HG02678 (cell line): ENCODE results near the gene LDB2.

Experiments
- ATAC-seq: cut with Tn5 transposase; IDR thresholded peaks from one replicate; pipeline ENCODE4 v1.9.1; 2021; ENCODE audit warnings: mild to moderate bottlenecking, moderate library complexity; ENCODE audit not compliant: unreplicated experiment

The LDB2 gene

DNA sequence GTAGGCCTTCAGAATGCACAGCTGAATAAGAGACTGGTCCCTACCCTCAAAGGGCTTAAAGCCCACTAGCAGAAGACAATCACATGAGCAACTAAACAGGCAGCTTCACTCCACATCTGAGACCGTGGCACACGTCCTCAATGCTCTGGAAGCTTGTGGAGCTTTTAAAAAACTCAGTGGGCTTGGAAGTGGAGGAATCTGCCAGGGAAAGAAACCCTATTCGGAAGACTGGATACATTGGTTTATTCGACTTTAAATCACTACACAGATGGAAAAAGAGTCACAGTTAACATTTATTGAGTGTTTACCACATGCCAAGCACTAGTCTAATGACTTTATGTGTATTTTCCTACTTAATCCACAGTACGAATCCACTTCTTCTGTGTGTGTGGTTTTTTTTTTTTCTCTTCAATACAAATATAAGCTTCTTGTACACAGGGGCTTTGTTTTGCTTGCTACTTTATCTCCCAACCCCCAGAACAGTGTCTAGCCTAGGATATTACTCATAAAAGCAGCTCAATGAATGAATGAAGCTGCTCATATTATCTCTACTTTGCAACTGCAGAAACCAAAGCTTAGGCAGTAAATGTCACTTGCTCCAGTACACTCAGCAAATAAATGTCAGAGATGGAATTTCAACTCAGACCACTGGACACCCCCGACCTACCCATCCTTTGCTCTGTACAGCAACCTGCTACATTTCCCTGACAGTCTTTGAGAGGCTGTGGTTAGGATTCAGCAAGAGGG, 137.7 kb downstream of the LDB2 start:
- ATAC-seq, result no peak

DNA sequence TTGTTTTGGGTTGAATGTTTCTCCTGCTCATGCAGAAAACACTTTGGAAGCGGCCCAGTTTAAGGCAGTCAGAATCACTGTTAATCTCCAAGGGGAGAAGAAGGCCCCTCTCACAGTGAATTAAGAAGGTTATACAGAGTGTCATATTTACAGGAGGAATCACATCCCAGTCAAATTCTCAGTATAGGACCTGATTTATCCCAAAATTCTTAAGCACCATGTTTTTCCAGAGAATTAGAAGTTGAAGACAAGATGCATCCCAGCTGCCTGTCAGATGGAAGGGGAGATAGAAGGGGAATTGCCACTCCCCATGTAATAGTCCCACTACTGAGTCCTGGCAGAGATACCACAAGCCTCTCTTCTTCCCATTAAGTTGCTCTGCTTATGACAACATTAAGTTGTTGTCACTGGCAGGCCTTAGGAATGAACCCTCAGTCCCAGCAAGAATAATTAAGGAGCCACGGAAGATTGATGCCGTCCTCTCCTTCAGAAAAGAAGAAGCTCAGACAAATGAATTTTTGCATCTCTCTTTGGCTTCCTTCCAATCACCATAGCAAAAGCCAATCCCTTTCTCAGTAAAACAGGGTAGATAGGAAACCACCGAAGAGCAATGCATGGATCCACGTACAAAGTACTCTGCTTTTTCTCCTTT, 138.4 kb downstream of the LDB2 start:
- no peak for ATAC-seq

DNA sequence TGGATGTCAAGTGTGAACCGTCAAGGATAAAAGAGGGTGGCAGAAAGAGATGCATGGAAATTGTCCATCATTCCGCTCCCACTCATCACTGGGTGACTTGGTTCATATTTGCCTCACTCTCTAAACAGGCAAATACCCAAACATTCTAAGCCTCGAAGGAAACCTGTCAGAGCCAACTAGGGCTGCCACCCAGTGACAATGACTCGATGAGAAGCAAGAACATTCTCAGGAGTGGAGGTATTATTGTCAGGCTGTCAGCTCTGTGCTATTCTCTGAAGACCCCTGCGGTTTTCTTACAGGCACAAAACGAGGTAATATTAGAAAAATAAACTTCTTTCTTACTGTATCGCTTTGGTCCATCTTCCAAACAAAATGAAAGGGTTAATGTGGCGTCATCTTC, 139.6 kb downstream of the LDB2 start:
- no peak for ATAC-seq

DNA sequence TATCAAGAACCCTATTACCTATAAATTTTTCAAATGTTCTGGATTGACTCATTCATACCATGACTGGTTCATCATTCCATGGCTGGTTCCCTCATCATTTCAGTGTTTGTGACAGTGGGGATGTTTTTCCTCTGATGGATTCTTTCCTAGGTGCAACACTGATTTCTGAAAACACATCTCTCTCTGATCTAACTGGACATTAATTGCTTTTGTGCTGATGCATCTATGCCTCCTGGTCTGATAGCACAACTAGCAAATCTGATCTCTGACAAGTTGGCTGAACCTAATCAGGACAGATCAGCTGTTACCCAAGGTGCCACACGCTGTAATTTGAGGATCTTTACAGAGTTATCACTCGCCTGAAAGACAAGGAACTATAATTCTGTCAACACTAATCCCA, 140.2 kb downstream of the LDB2 start:
- ATAC-seq, result no peak

DNA sequence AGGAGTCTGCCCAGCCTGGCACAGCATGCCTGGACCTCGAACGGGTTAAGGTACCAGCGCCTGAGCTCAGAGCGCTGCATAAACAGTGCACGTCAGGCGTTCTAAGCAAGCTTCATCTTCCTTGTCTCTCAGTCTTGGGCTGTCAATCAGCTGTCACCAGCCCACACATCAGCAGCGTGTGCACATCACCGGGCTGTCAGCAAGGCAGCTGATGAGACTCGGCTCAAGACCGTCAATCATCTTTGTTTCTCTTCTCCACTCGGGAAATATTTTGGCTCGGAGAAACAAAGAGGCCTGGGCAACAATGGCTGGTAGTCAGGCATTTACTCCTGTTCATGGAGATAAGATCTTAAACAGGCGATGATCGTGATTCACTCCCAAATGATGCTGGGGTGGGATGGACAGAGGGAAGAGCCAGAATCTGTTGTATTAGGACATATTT, 141.3 kb downstream of the LDB2 start:
- ATAC-seq, result no peak

DNA sequence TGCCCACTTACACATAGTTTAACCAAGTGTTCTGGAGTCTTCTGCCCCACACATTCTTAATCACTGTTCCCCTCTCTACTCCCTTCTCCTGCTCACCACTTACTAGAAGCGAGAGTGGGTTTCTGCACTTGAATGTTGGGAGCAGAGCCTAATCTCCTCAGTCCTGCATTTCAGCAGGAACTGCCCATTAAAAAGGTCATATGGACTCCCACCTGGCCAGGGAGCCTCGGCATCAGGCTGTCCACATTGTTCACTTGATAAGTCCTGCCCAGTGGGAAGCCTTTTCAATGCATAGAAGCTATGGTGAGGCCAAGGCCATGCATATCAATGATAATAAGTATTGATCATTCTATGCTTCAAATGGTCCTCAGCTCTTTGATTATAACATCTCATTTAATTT, 144.3 kb downstream of the LDB2 start:
- no peak for ATAC-seq

DNA sequence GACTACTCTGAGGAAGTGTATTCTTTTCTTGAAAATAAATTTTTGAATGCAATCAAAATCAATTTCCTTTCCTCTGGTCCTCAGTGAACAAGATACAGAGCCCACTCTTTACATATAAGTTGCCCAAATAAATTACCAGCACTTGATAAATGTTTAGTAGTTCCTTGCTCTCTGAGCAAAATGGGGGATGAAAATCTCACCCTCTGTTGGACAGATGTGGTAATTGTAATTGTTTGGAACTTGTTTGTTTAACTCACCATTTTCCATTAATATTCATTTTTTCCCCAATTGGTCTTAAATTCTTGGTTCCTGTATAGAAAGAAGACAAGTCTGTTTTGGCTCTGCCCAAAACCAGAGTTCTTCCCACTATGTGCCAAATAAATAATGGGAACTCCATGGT, 146.3 kb downstream of the LDB2 start:
- ATAC-seq, result no peak

DNA sequence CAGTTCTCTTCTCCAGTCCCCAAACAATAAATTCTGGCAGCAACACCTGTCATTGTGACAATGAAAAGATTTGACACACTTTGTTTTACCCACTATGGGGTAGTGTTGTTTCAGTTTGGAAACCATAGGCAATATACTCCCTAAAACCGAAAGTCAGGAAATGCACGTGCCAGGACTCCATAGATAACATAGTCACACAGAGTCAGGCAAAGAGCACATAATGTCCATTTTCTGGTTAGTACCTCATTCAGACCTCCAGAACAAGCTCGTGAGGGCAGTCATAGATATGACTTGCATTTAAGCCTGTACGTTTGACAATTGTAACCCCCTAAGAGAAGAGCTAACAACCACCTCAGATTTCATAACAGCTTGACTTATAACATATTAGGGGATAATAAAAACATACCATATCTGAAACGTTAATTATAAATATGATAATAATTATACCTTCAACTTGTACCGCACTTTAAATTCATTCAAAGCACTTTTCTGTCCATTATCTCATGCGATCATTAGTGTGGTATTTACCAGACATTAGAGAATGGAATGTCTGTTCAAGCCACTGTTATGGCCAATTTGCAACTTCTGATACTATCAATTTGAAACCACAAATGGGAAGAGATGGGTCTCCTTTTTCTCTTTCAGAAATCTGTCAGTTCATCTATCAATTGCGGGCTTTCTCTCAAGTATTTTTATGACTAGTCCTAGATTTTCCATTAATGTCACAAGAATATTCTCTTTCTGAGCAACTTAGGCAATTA, 147.4 kb downstream of the LDB2 start:
- no peak for ATAC-seq

DNA sequence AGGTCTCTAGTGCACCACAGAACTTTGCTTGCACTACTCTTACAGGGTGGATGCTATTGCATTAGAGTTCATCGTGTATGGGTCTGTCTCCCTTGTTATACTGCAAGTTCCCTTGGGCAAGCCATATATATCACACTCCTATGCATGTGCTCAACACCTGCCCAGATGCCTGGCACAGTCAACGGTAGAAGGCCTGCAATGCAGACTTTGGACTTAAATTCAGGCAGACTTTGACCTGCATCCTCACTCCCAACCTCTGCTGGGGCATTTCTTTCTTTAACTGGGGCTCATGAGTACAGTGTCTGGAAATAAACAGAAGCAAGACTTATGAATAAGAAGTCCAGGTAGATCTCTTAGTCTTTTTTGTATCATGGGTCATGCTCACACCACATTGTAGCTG, 148.2 kb downstream of the LDB2 start:
- ATAC-seq, result no peak

DNA sequence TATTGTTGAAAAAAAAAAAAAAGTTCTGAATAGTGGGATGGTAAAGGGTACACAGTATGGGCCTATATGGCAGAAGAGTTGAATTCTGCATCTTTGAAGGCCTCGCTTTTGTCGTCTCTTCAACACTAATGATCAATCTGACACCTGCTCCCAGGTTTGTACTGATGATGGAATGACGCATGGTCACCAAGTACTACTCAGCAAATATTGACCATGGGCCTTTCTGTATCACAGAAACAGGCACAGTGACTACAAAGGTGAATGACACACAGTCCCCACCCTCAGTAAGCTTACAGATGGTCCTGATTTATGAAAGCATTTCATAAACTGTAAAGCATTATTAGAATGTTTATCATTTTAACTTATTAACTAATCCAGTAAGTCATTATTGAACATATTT, 152.6 kb downstream of the LDB2 start:
- ATAC-seq, result no peak

DNA sequence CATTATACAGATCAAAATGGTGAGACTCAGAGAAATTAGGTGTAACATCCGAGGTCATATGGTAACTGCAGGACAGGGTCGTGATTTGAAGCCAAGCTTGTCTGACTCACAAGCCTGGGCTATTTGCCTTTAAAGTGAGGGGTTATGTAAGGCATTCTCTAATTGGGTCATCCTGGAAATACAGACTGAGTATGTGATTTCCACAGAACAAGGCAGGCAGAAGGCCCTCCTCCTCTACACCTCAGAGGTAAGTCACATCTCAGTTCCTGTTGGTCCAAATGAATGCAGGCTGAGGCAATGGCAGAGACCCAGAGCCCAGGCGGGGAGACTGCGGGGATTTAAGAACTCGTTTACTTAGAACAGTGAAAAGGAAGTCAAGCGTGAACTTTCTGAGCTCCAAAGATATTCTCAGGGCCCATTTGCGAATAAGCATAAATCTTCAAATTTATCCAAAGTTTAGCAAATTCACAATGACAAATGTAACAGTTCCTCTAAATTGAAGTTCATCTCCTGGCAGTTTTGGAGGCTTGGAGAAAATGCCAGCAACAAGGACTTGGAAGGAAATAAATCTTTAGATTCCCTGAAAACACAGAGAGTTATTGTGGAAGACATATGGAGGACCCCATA, 153.3 kb downstream of the LDB2 start:
- no peak for ATAC-seq

DNA sequence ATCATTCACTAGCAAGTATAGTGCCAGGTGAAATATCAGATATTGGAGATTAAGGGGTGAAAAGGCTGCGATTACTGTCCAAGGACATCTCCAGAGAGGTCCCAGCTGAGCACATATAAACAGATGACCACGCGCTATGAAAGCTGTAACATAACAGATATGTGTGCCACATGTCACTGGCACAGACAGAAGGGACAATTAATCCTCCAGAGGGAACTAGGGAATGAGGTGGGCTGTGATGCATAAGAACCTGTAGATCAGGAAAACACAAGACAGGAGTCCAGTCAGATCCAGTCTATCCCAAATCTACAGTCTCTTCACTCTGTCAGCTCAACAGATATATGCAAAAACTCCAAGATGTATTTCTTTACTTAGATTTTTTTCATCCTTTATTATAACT, 157.2 kb downstream of the LDB2 start:
- no peak for ATAC-seq

DNA sequence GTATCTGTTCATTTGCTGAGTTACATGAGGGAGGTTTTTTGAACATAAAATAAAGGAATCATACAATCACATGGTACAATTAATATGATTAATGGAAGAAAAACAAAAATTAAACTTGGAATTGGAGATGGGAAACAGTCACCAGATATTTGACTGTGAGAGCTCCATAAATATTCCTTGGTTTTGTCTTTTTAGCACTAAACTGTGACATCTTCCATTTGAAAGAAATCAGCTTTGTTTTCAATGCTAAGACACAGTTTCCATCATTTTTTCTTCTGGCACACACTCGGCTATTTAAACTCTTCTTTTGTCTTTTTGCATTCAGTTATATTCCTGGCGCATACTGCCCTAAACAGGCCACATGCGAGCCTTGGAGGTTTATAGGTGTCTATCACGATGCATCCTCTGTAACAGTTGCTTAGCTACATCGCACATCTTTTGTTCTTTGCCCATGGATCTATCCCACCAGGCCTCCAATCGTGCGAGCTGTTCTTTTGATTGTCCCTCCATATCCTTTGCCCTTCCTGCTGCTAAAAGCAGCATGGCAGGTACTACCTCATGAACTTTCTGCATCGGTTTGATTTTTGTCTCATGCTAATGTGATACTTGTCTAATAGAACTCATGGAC, 158.3 kb downstream of the LDB2 start:
- no peak for ATAC-seq

DNA sequence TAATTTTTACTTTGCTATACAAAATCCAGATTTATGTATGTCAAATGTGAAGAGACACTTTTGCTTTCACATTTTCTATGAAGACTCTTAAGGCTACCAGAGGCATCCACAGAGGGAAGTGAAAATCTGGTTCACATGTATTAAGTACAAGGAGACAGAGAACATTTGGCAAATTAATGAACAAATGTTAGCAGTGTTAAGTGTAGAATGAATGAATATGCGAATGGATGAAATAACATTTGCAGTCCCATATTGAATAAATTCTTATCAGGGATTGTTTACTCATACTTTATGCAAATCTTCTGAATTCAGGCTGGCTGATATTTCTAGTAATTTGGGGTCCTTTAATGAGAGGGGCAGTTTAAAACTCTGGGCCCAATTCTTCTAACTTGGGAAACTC, 159.9 kb downstream of the LDB2 start:
- ATAC-seq, result no peak

DNA sequence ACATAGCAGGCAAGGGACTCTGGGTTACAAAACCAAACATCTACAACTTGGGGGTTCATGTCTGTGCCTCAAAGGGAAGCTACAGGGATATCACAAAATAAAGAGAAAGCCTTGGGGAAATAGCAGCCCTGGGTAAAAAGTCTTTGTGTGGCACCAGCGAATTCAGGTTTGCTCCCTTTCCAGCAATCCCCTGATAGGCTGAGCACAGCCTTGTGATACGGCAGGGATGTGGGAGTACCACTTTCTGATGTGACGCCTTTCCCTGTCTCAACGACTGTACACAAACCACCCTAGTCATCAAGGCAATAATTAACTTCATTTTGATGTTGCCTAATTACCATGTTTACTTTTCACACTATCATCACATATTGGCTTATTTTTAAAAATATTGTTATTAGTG, 164.9 kb downstream of the LDB2 start:
- ATAC-seq, result no peak

DNA sequence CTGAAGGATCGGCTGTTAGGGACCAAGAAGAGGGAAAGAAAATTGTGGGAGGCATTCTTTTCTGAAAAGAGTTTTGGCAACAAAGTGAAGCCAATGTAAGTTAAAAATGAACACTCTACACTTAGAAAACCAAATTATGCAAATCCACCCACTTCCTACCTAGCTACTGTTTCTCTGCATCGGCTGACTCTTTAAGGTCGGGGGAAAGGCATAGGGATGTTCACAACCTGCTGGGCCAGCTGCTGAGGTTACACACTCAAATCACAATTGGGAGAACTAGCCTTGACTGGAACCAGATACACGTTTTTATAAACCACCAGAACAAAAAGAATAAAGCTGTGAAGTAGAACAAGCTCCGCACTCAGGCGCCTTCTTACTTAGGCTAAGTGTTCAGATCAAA, 165.7 kb downstream of the LDB2 start:
- ATAC-seq, result no peak

DNA sequence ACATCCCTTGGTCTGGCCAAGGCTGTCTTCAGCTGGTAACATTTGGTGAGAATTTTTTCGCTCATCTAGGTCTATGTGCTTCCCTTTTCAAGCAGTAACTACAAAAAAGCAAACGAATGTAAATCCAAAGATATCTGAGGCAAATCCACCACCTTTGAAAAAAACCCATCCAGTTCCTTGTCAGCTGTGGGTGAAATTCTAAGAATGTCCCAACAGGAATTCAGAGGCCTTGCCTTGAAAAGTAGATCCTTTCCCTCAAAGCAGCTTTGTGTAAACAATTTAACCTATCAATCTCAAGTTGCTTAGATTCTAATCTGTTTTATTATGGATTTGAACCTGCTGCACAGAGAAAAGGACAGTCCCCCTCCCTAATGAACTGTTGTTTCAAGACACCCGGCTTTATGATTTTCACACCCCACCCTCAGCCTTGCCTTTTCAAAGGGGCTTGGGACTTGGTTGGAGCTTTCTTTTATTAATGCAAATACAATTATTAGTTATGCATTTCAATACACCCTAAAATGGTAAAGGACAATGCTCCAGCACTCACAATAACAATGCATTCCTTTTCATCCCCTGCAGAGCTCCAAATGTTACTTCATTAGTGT, 166.6 kb downstream of the LDB2 start:
- ATAC-seq, result no peak

DNA sequence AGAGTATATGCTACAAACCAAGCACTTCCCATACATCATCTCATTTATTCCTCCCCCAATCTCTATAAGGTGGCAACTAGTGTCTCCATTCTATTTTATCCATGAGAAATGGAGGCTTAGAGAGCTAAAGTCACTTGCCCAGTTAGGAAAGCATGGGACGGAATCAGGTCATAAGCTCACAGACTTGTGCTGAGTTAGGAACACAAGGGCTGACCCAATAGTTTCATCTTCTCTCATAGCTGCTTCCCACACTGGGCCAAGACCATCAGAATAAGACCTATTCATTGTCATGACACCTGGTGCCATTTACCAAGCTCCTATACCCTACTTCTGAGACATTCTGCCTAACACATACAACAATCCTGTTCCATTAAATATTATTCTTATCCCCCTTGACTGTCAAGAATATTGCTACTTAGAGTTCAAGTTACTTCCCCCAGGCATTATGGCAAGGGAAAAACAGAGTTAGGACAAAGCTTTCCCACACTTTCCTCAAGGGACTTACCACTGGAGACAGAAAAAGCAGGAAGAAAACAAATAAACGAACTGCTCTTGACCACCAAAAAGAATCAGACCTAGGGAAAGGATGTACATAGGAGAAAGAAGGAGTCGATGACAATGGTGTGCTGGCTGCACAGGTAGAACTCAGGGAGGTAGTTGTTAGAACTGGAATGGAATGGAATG, 167.8 kb downstream of the LDB2 start:
- no peak for ATAC-seq

DNA sequence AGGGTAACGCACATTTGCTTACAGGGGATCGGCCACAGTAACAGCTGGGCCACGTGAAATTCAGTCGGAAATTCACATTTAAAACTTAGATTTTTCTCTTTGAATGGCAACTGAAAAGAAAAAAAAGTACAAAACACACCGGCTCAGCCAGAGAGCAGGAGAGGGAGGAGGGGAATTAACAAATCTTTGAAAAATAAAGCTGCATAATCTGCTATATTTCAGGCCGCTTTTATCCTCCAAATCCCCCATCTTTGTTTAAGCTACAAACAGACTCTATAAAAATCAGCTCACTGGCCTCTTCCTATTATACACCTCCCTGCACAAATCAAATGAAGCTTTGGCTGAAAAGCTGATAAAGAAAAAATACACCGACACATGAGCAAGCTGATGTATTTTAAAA, 169.1 kb downstream of the LDB2 start:
- no peak for ATAC-seq

DNA sequence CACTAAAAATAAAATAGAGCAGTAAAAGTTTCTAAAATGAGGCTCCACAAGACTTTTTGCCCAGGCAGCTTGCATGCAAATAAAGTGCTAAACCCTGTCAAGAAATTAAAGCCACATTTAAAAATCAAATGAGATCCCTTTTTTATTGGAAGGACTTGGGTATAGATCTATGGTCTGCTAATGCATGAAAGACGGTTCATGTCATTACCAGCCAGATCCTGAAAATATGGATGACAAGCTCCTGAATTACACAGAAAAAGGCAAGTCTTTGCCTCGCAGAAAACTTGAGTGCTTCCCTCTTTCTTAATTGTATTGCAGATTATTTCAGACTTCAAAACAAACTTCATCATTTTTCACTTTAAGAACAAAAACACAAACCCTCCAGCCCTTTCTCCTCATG, 169.6 kb downstream of the LDB2 start:
- no peak for ATAC-seq
